ENCODE results near the gene TYMS.

The TYMS gene

GRCh38 chr18:712401-713134 is 55.1 kb downstream of the TYMS start, which contains the start of gene ENOSF1:
Gene ENOSF1 (minus strand): TSS chr18:712630. CDS start chr18:712587, 43 bp downstream.
- no peak for FAIRE-seq

DNA sequence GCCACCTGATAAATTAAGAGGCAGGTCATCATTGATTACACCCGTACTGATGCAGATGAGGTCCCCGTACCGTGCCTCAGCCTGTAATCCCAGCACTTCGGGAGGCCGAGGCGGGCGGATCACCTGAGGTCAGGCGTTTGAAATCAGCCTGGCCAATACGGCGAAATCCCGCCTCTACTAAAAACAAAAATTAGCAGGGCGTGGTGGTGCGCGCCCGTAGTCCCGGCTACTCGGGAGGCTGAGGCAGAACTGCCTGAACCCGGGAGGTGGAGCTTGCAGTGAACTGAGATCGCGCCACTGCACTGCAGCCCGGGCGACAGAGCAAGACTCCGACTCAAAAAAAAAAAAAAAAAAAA is 55.7 kb downstream of the TYMS start:
- FAIRE-seq, result no peak

GRCh38 chr18:715626-716025 is 58.2 kb downstream of the TYMS start:
- no peak for FAIRE-seq

GRCh38 chr18:717003-717402 is 59.5 kb downstream of the TYMS start:
- FAIRE-seq, result no peak

Measured in G401.6 (cell line).